ENCODE data around the gene TRAPPC14. TPM values are rescaled to one million over a fixed set of nuclear protein-coding genes. Genes with fewer than 3 reads are reported as not detected.
"Not testable (repeated sequence)": the region's sequence is repeated elsewhere in the genome, so short reads cannot be mapped to it uniquely, and the experiment has no call there.

TRAPPC14 gene
- total and polyA plus RNA-seq, 2 experiments from 2014 or later, result 5.8 to 7.0 TPM

DNA sequence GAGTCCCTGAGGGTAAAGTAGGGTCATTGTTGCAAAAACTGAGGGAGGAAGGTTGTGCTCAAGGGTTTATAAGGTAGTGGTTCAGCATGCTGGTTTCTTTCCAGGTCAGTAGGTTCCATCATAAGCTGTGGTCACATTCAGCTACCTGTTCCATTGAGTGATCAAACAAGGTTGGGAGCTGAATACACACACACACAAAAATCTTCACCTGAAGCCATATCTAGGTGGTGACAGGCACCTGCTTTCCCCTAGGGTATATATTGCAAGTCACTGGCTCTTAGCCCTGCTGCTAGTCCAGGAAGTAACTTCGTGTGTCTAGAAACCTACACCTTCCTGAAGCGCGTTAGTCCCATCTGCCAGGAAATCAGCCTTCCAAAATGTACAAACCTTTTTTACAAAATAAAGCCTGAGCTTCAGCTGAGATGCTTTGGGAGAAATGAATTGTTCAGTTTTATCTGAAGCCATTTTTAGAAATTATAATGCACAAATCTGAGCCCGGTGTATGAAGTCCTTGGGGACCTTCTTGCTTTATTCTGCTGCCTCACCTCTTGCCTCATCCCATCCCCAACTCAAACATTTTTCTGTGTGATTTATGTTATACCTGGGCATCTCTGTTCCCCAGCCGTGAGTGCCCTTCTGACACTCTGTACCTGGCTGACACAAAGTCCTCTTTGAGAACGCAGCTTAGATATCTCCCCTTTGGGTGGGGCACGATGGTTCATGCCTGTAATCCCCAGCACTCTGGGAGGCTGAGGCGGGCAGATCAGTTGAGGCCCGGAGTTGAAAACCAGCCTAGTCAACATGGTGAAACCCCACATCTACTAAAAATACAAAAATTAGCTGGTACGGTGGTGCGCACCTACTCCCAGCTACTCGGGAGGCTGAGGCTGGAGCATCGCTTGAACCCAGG lies 20.4 kb downstream of the TRAPPC14 start:
- Histone ChIP-seq H3K9me3 (ENCODE audit: low read depth) (no peaks in the 10 kb centered on the region), H3K4me1 (ENCODE audit: insufficient read depth) (no peaks in the 10 kb centered on the region)
- WGBS, 2 experiments (ENCODE audit: low coverage in 1 of 2, low lambda C conversion rate in 2 of 2, missing lambda C conversion rate in 2 of 2), result 69% methylated on average over 13 of the region's 13 CpGs

DNA sequence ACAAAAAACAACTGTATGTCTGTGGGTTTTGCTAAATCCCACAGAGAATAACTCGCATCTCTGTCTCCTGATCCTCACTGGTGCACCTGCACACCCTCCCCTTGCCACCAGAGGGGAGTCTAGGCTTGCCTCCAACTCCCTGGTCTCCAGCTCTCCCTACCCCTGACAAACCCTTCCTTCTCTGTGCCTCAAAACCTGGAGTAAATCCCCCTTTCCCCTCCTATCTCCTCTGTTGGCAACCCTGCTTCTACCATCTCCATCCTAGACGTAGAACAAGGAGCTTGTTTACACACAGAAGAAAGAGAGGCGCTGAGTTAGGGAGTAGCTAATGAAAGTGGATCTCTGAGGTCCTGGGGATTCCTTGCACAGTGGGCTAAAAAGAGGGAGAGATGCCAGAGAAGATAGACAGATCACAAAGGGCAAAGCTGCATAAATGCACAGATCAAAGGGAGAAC lies 25.8 kb downstream of the TRAPPC14 start:
- Histone ChIP-seq H3K9me2 (ENCODE audit: insufficient read depth) (no peaks in the 10 kb centered on the region), H3K27ac (no peak overlapping the region), H3K27me3 (replicated peaks; ENCODE audit: insufficient read depth) (no peaks in the 10 kb centered on the region), H3K4me1 (ENCODE audit: insufficient read depth) (peaks cover 3% of the 10 kb centered on the region; the same call in 1 of the 2 replicates), H2AFZ (peak overlapping the region; percentile 65; the same call in 1 of the 2 replicates), H3K9me3 (ENCODE audit: low read depth) (no peaks in the 10 kb centered on the region), H3K4me3 (no peak overlapping the region), H3K9ac (no peak overlapping the region), H3K79me2 (ENCODE audit: insufficient read depth) (no peaks in the 10 kb centered on the region), H3K36me3 (ENCODE audit: low read depth) (no peaks in the 10 kb centered on the region), H4K20me1 (ENCODE audit: insufficient read depth) (no peaks in the 10 kb centered on the region), H3F3A (ENCODE audit: insufficient read depth) (no peaks in the 10 kb centered on the region), H3K4me2 (ENCODE audit: unreplicated experiment) (no peak overlapping the region)
- WGBS, 2 experiments (ENCODE audit: low coverage in 1 of 2, low lambda C conversion rate in 2 of 2, missing lambda C conversion rate in 2 of 2), result 2 to 3% methylated on average over 3 of the region's 3 CpGs
- no peak for TF ChIP-seq EZH2phosphoT487 (IDR thresholded peaks at IDR 0.05; ENCODE audit: insufficient read depth, low read depth)
- no peak for TF ChIP-seq EZH2 (IDR thresholded peaks at IDR 0.05; ENCODE audit: insufficient read depth, poor library complexity, severe bottlenecking)
- in situ Hi-C loops (cut with MboI), result no loop called here
- DNase-seq, result peak; percentile 74

More for the DNA sequence above, 20.4 kb downstream of the TRAPPC14 start:
- no peak overlapping the region for H3K27ac ChIP-seq
- no peak overlapping the region for H3K4me3 ChIP-seq
- no peak for DNase-seq
- H3F3A ChIP-seq (ENCODE audit: insufficient read depth), result no peaks in the 10 kb centered on the region
- TF ChIP-seq EZH2 (IDR thresholded peaks at IDR 0.05; ENCODE audit: insufficient read depth, poor library complexity, severe bottlenecking) (no peak), EZH2phosphoT487 (IDR thresholded peaks at IDR 0.05; ENCODE audit: insufficient read depth, low read depth) (no peak)
- no peaks in the 10 kb centered on the region for H3K36me3 ChIP-seq (ENCODE audit: low read depth)
- no peak overlapping the region for H3K9ac ChIP-seq
- H3K4me2 ChIP-seq (ENCODE audit: unreplicated experiment), result no peak overlapping the region
- no peaks in the 10 kb centered on the region for H3K79me2 ChIP-seq (ENCODE audit: insufficient read depth)
- H4K20me1 ChIP-seq (ENCODE audit: insufficient read depth), result no peaks in the 10 kb centered on the region
- H3K27me3 ChIP-seq (replicated peaks; ENCODE audit: insufficient read depth), result no peaks in the 10 kb centered on the region
- H3K9me2 ChIP-seq (ENCODE audit: insufficient read depth), result no peaks in the 10 kb centered on the region
- in situ Hi-C loops (cut with MboI), result no loop called here
- no peak overlapping the region for H2AFZ ChIP-seq

DNA sequence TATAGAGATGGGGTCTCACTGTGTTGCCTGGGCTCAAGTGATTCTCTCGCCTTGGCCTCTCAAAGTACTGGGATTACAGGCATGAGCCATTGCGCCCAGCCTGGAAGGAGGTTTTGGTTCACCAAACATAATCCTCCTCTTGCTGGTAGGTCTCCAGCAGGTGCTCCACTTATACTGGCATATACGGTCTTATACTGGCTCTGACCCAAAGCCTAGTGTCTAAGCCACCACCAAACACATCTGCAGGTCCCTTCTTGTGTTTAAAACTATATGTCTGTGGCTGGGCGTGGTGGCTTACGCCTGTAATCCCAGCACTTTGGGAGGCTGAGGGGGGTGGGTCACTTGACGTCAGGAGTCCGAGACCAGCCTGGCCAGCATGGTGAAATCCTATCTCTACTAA lies 26.4 kb downstream of the TRAPPC14 start:
- Histone ChIP-seq H3F3A (ENCODE audit: insufficient read depth) (no peaks in the 10 kb centered on the region), H3K79me2 (ENCODE audit: insufficient read depth) (no peaks in the 10 kb centered on the region), H3K4me1 (ENCODE audit: insufficient read depth) (peaks cover 3% of the 10 kb centered on the region; the same call in 1 of the 2 replicates), H2AFZ (no peak overlapping the region), H3K9ac (no peak overlapping the region), H3K9me3 (ENCODE audit: low read depth) (no peaks in the 10 kb centered on the region), H3K4me3 (no peak overlapping the region), H3K27me3 (replicated peaks; ENCODE audit: insufficient read depth) (no peaks in the 10 kb centered on the region), H3K9me2 (ENCODE audit: insufficient read depth) (no peaks in the 10 kb centered on the region), H4K20me1 (ENCODE audit: insufficient read depth) (no peaks in the 10 kb centered on the region), H3K4me2 (ENCODE audit: unreplicated experiment) (no peak overlapping the region), H3K36me3 (ENCODE audit: low read depth) (no peaks in the 10 kb centered on the region), H3K27ac (no peak overlapping the region)
- no peak for DNase-seq
- TF ChIP-seq EZH2phosphoT487 (IDR thresholded peaks at IDR 0.05; ENCODE audit: insufficient read depth, low read depth), result no peak
- TF ChIP-seq EZH2 (IDR thresholded peaks at IDR 0.05; ENCODE audit: insufficient read depth, poor library complexity, severe bottlenecking), result no peak
- WGBS, 2 experiments (ENCODE audit: low coverage in 1 of 2, low lambda C conversion rate in 2 of 2, missing lambda C conversion rate in 2 of 2), result 33 to 34% methylated on average over 7 of the region's 7 CpGs
- in situ Hi-C loops (cut with MboI), result no loop called here

DNA sequence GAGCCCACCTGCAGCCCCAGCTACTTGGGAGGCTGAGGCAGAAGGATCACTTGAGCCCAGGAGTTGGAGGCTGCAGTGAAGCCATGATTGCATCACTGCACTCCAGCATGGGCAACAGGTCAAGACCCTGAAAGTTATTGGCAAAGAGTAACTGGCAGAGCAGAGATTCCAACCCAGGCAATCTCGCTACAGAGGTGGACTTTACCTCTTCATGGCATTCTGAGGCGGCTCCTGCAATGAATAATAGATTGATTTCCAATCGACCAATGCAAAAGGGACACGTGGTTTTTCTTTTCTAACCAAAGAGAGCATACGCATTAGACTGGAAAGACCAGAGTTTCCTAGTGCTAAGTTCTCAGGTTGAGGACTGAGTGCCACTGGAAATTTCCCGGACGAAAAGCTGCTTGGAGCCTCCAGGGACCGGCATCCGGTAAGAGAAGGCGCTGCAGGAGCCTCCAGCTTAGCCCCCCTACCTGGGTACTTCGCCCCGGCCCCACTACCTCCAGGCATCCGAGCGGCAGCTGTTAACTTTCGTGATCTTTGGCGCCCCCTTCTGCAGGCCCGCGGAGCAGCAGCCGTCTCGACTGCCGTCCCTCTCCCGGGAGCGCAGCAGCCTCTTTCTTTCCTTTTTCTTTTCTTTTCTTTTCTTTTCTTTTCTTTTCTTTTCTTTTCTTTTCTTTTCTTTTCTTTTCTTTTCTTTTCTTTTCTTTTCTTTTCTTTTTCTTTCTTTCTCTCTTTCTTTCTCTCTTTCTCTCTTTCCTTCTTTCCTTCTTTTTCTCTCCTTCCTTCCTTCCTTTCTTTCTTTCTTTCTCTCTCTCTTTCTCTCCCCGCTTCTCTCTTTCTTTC lies 27.7 kb downstream of the TRAPPC14 start:
- peak overlapping the region; percentile 86 for H2AFZ ChIP-seq
- peak overlapping the region; percentile 51 for H3K9ac ChIP-seq
- in situ Hi-C loops (cut with MboI), result no loop called here
- peak overlapping the region; percentile 64 for H3K4me3 ChIP-seq
- no peak overlapping the region for H3K27ac ChIP-seq
- no peaks in the 10 kb centered on the region for H3K9me2 ChIP-seq (ENCODE audit: insufficient read depth)
- DNase-seq, result peak; percentile 76
- no peaks in the 10 kb centered on the region for H4K20me1 ChIP-seq (ENCODE audit: insufficient read depth)
- H3K79me2 ChIP-seq (ENCODE audit: insufficient read depth), result 0 out of 2 replicates have a peak, but pooled peaks cover under 1% of the 10 kb centered on the region
- peaks cover 3% of the 10 kb centered on the region; the same call in 1 of the 2 replicates for H3K4me1 ChIP-seq (ENCODE audit: insufficient read depth)
- peaks cover 4% of the 10 kb centered on the region; the same call in 1 of the 2 replicates for H3F3A ChIP-seq (ENCODE audit: insufficient read depth)
- H3K4me2 ChIP-seq (ENCODE audit: unreplicated experiment), result peak overlapping the region; percentile 78
- TF ChIP-seq EZH2 (IDR thresholded peaks at IDR 0.05; ENCODE audit: insufficient read depth, poor library complexity, severe bottlenecking), result no peak
- no peak for TF ChIP-seq EZH2phosphoT487 (IDR thresholded peaks at IDR 0.05; ENCODE audit: insufficient read depth, low read depth)
- 9 to 12% methylated on average over 24 of the region's 24 CpGs for WGBS, 2 experiments (ENCODE audit: low coverage in 1 of 2, low lambda C conversion rate in 2 of 2, missing lambda C conversion rate in 2 of 2)
- no peaks in the 10 kb centered on the region for H3K27me3 ChIP-seq (replicated peaks; ENCODE audit: insufficient read depth)
- no peaks in the 10 kb centered on the region for H3K36me3 ChIP-seq (ENCODE audit: low read depth)
- H3K9me3 ChIP-seq (ENCODE audit: low read depth), result no peaks in the 10 kb centered on the region

DNA sequence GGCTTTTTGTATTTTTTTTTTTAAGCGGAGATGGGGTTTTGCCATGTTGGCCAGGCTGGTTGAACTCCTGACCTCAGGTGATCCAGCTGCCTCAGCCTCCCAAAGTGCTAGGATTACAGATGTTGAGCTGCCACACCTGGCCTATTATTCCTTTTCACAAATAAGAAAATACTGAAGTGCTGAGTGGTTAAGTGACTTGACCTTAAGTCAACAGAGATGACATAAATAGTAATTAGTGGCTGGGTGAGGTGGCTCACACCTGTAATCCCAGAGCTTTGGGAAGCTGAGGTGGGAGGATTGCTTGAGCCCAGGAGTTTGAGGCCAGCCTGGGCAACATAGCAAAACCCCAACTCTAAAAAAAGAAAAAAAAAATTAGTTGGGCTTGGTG lies 28.3 kb downstream of the TRAPPC14 start:
- DNase-seq; H3K9me3 ChIP-seq (ENCODE audit: low read depth); H3K9ac ChIP-seq; H3K79me2 ChIP-seq (ENCODE audit: insufficient read depth); H3K4me3 ChIP-seq; H3K4me1 ChIP-seq (ENCODE audit: insufficient read depth); H3K4me2 ChIP-seq (ENCODE audit: unreplicated experiment); H3K27ac ChIP-seq; H3K36me3 ChIP-seq (ENCODE audit: low read depth); H3K9me2 ChIP-seq (ENCODE audit: insufficient read depth); H2AFZ ChIP-seq; H4K20me1 ChIP-seq (ENCODE audit: insufficient read depth); H3F3A ChIP-seq (ENCODE audit: insufficient read depth); in situ Hi-C loops (cut with MboI); H3K27me3 ChIP-seq (replicated peaks; ENCODE audit: insufficient read depth): not testable (repeated sequence)
- 90 to 100% methylated on average over 1 of the region's 1 CpG for WGBS, 2 experiments (ENCODE audit: low coverage in 1 of 2, low lambda C conversion rate in 2 of 2, missing lambda C conversion rate in 2 of 2)

All from GM23248 (cell line).